ENCODE data around the gene LSM2.

- no peak for TF ChIP-seq CTCF (conservative IDR thresholded peaks at IDR 0.05; ENCODE audit: low read length)
- no peak for TF ChIP-seq EZH2phosphoT487 (IDR thresholded peaks at IDR 0.05; ENCODE audit: borderline replicate concordance, low read depth, low read length)
Observed at GRCh38 chr6:31778193-31778592, 28.6 kb downstream of the LSM2 start.
